ENCODE results near the gene GJD3.

- no peak for TF ChIP-seq CTCF (IDR thresholded peaks at IDR 0.05)
- no peak for TF ChIP-seq POLR2A (IDR thresholded peaks at IDR 0.05)
These were observed 10.1 kb downstream of the GJD3 start for GRCh38 chr17:40354221-40355122.

All from body of pancreas (tissue), 4 donors.